Spinal cord (tissue), 10 donors: ENCODE results near the gene RMI2. TPM values are rescaled to one million over a fixed set of nuclear protein-coding genes. Genes with fewer than 3 reads are reported as not detected.

ENCODE experiments used
- DNase-seq, 6 donors: peaks; one replicate each; pipeline versions ENCODE4 v3.0.0 to v3.0.0-alpha.2; 2013 to 2015; ENCODE audit warnings: low spot score in 6 of 6, low read depth in 4 of 6
- H3K27ac ChIP-seq: one replicate; pipeline ENCODE4 v1.5.1; 2013; ENCODE audit warnings: low read depth, low read length, control low read depth
- H3K27me3 ChIP-seq: one replicate; pipeline ENCODE4 v1.6.1; 2013; ENCODE audit warnings: low read length; ENCODE audit not compliant: control insufficient read depth, insufficient read depth
- H3K36me3 ChIP-seq: one replicate; pipeline ENCODE4 v1.6.1; 2013; ENCODE audit warnings: low read length; ENCODE audit not compliant: control insufficient read depth, insufficient read depth
- H3K4me1 ChIP-seq: one replicate; pipeline ENCODE4 v1.6.1; 2013; ENCODE audit warnings: low read length; ENCODE audit not compliant: control insufficient read depth, insufficient read depth
- H3K4me3 ChIP-seq: one replicate; pipeline ENCODE4 v1.5.1; 2013; ENCODE audit warnings: low read depth, low read length, control low read depth
- H3K9me3 ChIP-seq: one replicate; pipeline ENCODE4 v1.6.1; 2013; ENCODE audit warnings: low read length; ENCODE audit not compliant: control insufficient read depth, insufficient read depth
- WGBS: methylation state at CpG from one replicate; pipeline ENCODE4 v1.1.5; 2013; ENCODE audit warnings: missing lambda C conversion rate; ENCODE audit not compliant: insufficient coverage; 5-methylcytosine and 5-hydroxymethylcytosine counted together
- polyA plus RNA-seq, 2 donors: library from polyadenylated mRNA; unstranded; fragments of 120-200 nt; gene quantifications; one replicate each; pipeline ENCODE4 v1.2.1, GENCODE V29; 2013; ENCODE audit not compliant: insufficient read length in 2 of 2
- total RNA-seq, 2 donors: library from RNA; depleted of rRNA in 1 of 2; stranded (reverse); fragments of 120-200 nt in 1 of 2; fragments of >200 nt in 1 of 2; gene quantifications; one replicate each; pipeline versions ENCODE4 v1.2.3 to v1.2.4, GENCODE V29; 2013 to 2014
- donor health status: healthy.

The RMI2 gene
- total and polyA plus RNA-seq, 4 donors: 5.8 to 11.1 (median 8.0) TPM

DNA sequence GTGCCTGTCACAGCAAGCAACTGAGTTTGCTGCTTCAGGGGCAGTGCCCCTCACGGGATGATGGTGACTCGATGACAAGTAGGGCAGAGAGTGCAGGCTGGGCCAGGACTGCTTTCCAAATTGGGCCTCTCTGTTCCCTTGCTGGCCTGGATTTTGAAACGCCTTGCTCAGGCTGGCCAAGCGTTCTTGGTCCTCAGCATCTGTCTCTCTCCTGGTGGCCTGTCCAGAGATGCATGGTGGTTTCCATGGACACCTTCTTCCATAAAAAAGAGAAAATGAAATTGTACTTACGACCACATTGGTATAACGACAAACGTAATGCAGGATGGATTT is 44.7 kb upstream of the RMI2 start:
- Histone ChIP-seq H3K36me3 (no peaks in the 10 kb centered on the region), H3K4me3 (no peak overlapping the region), H3K27me3 (no peaks in the 10 kb centered on the region), H3K27ac (no peak overlapping the region), H3K4me1 (peaks cover 10% of the 10 kb centered on the region), H3K9me3 (no peaks in the 10 kb centered on the region)
- WGBS: 62% methylated on average over 6 of the region's 7 CpGs
- DNase-seq: no peak

DNA sequence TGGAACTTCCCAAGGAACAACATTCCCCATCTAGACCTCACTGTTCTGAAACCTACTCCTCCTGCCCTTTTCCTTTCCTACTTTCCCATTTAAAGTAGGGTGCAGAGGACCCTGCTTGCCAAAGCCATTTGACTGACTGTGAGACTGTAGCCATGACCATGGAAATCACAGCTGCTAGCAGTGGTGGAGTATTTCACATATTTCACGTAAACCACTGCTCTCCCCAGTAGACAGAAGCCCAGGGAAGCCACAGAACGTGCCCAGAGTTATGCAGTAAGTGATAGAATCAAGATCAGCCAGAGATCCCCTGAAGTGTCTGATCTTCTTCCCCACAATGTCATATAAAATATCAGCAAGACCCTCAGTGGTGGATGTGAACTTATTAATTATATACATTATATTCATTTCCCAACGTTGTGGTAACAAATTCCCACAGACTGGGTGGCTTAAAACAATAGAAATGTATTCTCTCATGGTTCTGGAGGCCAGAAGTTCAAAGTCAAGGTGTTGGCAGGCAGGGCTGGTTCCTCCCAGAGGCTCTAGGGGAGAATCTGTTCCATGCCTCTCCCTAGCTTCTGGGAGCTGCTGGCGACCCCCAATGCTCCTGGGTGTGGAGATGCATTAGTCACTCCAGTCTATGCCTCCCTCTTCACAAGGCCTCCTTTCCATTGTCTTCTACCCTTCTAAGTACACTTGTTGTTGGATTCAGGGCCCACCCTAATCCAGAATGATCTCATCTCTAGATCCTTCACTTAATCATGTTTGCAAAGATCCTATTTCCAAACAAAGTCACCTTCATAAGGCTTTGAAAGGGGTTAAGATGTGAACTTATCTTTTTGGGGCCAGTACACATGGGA is 43.4 kb upstream of the RMI2 start:
- Histone ChIP-seq H3K27ac (no peak overlapping the region), H3K9me3 (no peaks in the 10 kb centered on the region), H3K4me3 (no peak overlapping the region), H3K36me3 (no peaks in the 10 kb centered on the region), H3K27me3 (no peaks in the 10 kb centered on the region), H3K4me1 (peaks cover 10% of the 10 kb centered on the region)
- WGBS: 79% methylated on average over 2 of the region's 4 CpGs
- DNase-seq: no peak

DNA sequence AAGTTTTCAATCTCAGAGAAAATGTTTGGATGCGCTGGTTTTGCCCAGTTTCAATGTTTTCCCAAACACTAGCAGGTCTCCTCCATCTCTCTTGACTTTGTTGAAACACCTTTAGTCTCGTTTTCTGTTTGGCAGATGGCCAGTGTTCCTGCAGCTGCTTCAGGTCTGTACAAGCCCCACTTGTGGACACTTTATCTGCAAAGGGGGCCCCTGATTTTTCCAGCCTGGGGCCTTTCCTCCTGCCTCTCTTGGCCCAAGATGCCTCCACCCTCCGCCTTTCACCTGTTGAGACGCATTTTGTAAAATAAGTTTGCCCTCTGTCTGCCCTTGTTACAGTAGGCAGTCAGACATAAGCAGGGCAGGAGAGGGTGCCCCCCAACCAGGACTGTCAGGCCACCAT is 42.3 kb upstream of the RMI2 start:
- 73% methylated on average over 2 of the region's 4 CpGs for WGBS
- H3K4me1 ChIP-seq: peaks cover under 1% of the 10 kb centered on the region
- H3K4me3 ChIP-seq: no peak overlapping the region
- H3K9me3 ChIP-seq: no peaks in the 10 kb centered on the region
- DNase-seq: no peak
- H3K27me3 ChIP-seq: no peaks in the 10 kb centered on the region
- no peaks in the 10 kb centered on the region for H3K36me3 ChIP-seq
- no peak overlapping the region for H3K27ac ChIP-seq

GRCh38 chr16:11303405-11304138 is 41.7 kb upstream of the RMI2 start:
- no peak overlapping the region for H3K4me3 ChIP-seq
- DNase-seq: no peak
- no peaks in the 10 kb centered on the region for H3K36me3 ChIP-seq
- H3K9me3 ChIP-seq: no peaks in the 10 kb centered on the region
- H3K27ac ChIP-seq: no peak overlapping the region
- 77% methylated on average over 18 of the region's 18 CpGs for WGBS
- H3K27me3 ChIP-seq: no peaks in the 10 kb centered on the region
- no peaks in the 10 kb centered on the region for H3K4me1 ChIP-seq

DNA sequence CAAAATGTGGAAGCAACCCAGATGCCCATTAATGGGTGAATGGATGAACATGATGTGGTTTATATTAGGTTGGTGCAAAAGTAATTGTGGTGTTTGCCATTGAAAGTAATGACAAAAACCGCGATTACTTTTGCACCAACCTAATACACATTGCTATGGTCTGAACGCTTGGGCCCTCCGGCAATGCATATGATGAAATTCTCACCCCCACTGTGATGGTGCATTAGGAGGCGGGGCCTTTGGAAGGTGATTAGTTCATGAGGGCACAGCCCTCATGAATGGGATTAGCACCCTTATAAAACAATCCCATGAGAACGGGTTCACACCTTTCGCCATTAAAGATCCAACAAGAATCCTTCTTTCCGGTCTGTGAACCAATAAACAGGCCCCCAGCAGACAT is 38.9 kb upstream of the RMI2 start:
- Histone ChIP-seq H3K4me1 (no peaks in the 10 kb centered on the region), H3K4me3 (no peak overlapping the region), H3K27ac (no peak overlapping the region), H3K36me3 (no peaks in the 10 kb centered on the region), H3K27me3 (no peaks in the 10 kb centered on the region), H3K9me3 (no peaks in the 10 kb centered on the region)
- no peak for DNase-seq
- WGBS: 76% methylated on average over 3 of the region's 8 CpGs

DNA sequence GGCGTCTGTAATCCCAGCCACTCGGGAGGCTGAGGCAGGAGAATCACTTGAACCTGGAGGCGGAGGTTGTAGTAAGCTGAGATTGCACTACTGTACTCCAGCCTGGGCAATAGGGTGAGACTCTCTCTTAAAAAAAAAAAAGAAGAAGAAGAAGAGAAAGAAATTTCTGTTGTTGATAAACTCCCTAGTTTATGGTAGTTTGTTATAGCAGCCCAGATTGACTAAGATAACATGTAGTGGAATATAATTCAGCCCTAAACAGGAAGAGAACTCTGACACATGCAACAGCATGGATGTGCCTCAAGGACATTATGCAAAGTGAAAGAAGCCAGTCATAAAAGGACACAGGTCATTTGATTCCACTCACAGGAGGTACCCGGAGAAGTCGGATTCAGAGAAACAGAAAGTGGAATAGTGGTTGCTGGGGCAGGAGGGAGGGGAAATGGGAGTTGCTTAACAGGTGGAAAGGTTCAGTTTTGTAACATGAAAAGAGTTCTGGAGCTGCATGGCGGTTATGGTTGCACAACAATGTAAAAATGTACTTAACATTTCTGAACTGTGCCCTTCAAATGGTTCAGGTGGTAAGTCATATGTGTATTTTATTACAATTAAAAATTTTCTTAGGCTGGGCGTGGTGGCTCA is 38.1 kb upstream of the RMI2 start:
- Histone ChIP-seq H3K27me3 (no peaks in the 10 kb centered on the region), H3K36me3 (no peaks in the 10 kb centered on the region), H3K9me3 (no peaks in the 10 kb centered on the region), H3K4me1 (no peaks in the 10 kb centered on the region), H3K27ac (no peak overlapping the region), H3K4me3 (no peak overlapping the region)
- no peak for DNase-seq
- 89% methylated on average over 4 of the region's 7 CpGs for WGBS

DNA sequence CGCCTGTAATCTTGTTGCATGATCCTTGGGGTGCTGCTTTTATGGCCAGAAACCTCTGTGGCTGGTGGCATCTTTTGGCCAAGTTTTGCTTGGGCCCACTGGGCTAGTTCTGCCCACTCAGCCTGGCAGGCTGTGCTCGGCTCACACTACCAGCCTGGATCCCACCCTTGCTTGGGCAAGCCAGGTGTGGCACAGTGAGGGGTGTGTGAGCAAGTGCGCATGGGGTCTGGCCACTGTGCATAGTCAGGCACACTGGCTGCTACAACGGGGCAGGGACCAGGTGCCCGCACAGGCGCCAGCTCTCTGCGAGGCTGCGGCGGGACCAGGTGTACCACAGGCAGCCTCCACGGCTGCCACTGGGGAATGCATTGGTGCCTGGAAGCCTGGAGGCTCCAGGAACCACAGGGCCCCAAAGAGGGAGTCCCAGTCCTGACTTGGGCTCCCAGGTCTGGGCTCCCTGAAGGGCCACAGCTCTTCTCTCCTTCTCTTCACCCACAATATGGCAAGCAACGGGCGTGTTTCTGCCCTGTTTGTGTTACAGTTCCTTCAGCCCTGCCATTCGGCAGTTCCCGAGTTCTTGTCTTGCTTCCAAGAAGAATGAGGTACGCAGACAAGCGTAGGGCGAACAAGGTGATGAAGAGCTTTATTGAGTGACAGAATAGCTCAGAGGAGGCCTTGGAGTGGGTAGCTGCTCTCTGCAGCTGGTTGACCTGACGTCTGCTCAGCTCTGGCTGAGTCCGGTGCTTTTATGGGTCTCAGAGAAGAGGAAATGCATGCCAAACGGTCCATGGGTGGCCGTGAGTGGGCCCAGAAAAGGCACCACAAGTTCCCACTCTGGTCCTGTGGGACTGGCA is 37.4 kb upstream of the RMI2 start:
- no peak for DNase-seq
- Histone ChIP-seq H3K27ac (no peak overlapping the region), H3K27me3 (no peaks in the 10 kb centered on the region), H3K4me3 (no peak overlapping the region), H3K9me3 (no peaks in the 10 kb centered on the region), H3K36me3 (no peaks in the 10 kb centered on the region), H3K4me1 (no peaks in the 10 kb centered on the region)
- 83% methylated on average over 19 of the region's 21 CpGs for WGBS

DNA sequence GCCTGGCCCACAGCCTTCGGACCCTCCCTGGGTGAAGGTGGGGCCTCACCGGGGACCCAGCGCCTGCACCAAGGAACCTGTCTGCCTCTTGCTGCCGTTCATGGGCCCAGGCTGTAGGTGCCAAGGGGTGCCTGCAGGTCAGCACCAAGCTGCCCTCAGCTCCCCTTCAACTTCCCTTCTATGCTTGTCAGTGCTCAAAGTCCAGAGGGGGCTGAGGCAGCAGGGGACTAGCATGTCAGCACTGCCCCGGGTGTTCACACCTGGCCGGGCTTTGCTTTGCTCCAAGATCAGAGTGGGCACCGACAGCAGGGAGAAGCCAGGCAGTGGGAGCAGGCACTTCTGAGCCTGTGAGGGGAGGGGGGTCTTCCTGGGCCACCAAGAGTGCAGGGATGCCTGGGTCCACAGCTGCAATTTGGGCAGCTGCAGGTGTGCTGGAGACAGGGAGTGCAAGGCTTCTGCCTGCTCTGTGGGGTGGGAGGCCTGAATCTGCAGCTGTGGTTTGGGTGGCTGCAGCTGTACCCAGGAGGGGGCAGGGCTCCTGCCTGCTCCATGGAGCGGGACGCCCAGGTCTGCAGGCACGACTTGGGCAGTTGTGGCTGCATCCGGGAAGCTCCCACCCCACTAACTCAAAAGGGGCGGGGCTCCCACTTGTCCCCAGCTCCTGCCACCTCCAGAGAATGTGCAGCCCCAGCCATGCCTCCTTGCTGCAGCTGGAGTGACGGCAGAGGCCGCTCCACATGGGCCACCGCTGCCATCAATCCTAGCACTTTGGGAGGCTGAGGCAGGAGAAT is 36.6 kb upstream of the RMI2 start:
- Histone ChIP-seq H3K27me3 (no peaks in the 10 kb centered on the region), H3K36me3 (no peaks in the 10 kb centered on the region), H3K4me1 (no peaks in the 10 kb centered on the region), H3K4me3 (no peak overlapping the region), H3K9me3 (no peaks in the 10 kb centered on the region), H3K27ac (no peak overlapping the region)
- no peak for DNase-seq
- 74% methylated on average over 15 of the region's 15 CpGs for WGBS
